Vagina (tissue), 2 donors: ENCODE measurements around the gene SLC40A1.

Experiments used
- POLR2A ChIP-seq, 2 donors: fragments of 450-650 bp; IDR thresholded peaks; one replicate each; pipeline ENCODE4 v1.6.1; 2017; ENCODE audit warnings: antibody characterized with exemption in 2 of 2, mild to moderate bottlenecking in 2 of 2, moderate library complexity in 2 of 2
- TF ChIP-seq, protein P1 (sequence below), 3 experiments: fragments of 450-650 bp in 2 of 3; fragments of 200-600 bp in 1 of 3; sonication (generic) in 1 of 3; IDR thresholded peaks; one replicate each; pipeline ENCODE4 v1.5.1; 2017 to 2019; ENCODE audit warnings: antibody characterized with exemption in 3 of 3, mild to moderate bottlenecking in 2 of 3, moderate library complexity in 2 of 3

- TF ChIP-seq, protein P1, sequence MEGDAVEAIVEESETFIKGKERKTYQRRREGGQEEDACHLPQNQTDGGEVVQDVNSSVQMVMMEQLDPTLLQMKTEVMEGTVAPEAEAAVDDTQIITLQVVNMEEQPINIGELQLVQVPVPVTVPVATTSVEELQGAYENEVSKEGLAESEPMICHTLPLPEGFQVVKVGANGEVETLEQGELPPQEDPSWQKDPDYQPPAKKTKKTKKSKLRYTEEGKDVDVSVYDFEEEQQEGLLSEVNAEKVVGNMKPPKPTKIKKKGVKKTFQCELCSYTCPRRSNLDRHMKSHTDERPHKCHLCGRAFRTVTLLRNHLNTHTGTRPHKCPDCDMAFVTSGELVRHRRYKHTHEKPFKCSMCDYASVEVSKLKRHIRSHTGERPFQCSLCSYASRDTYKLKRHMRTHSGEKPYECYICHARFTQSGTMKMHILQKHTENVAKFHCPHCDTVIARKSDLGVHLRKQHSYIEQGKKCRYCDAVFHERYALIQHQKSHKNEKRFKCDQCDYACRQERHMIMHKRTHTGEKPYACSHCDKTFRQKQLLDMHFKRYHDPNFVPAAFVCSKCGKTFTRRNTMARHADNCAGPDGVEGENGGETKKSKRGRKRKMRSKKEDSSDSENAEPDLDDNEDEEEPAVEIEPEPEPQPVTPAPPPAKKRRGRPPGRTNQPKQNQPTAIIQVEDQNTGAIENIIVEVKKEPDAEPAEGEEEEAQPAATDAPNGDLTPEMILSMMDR (IDR thresholded peaks at IDR 0.05), result no peak
- no peak for TF ChIP-seq POLR2A (IDR thresholded peaks at IDR 0.05)
Observed at GRCh38 chr2:189553504-189554088, 27.0 kb downstream of the SLC40A1 start.
